ENCODE results near the gene PCSK2. TPM values are rescaled to one million over a fixed set of nuclear protein-coding genes. Genes with fewer than 3 reads are reported as not detected.

The PCSK2 gene
- total and polyA plus RNA-seq, 2 donors (not counting 3 experiments of a cell fraction or from before 2014, with no cell fraction given), result not detected

GRCh38 chr20:17229256-17229655, 2.4 kb downstream of the PCSK2 start:
- Histone ChIP-seq H2AFZ (ENCODE audit: low read depth, low read length) (no peak overlapping the region), H3K36me3 (ENCODE audit: control insufficient read depth in 2 of 2, extremely low read depth in 1 of 2, insufficient read depth in 2 of 2, low read length in 2 of 2) (no peaks in the 10 kb centered on the region), H4K20me1 (replicated peaks; ENCODE audit: control insufficient read depth, extremely low read depth, insufficient read depth, low read length) (no peaks in the 10 kb centered on the region), H3K4me3 (replicated peaks in 1 of 3; ENCODE audit: insufficient read depth in 1 of 3, low read depth in 1 of 3, low read length in 3 of 3) (no peak overlapping the region), H3K27me3 (ENCODE audit: control insufficient read depth in 2 of 2, insufficient read depth in 2 of 2, low read length in 2 of 2) (peaks cover 15 to 25% of the 10 kb centered on the region in 2 experiments), H3K79me2 (ENCODE audit: control insufficient read depth, insufficient read depth, low read length) (no peaks in the 10 kb centered on the region), H3K9ac (replicated peaks; ENCODE audit: extremely low read depth, insufficient read depth, low read length) (no peak overlapping the region), H3K9me3 (replicated peaks; ENCODE audit: control insufficient read depth, insufficient read depth, low read length) (no peaks in the 10 kb centered on the region), H3K27ac (ENCODE audit: insufficient read depth, low read depth, low read length) (no peak overlapping the region), H3K4me2 (ENCODE audit: insufficient read depth, low read length) (no peak overlapping the region), H3K9me1 (replicated peaks; ENCODE audit: control insufficient read depth, extremely low read depth, insufficient read depth, low read length) (no peaks in the 10 kb centered on the region), H3K4me1 (ENCODE audit: control insufficient read depth, extremely low read depth, insufficient read depth, low read length) (no peaks in the 10 kb centered on the region)
- ChIA-PET POLR2A (no interaction called here), CTCF (no interaction called here)
- TF ChIP-seq MYC (IDR thresholded peaks at IDR 0.05; ENCODE audit: low read depth, low read length), result no peak
- no peak for TF ChIP-seq FOS (IDR thresholded peaks at IDR 0.05; ENCODE audit: borderline replicate concordance, insufficient read depth, low read length)
- no peak for TF ChIP-seq EZH2 (IDR thresholded peaks at IDR 0.05; ENCODE audit: borderline replicate concordance, low read depth, low read length, severe bottlenecking)
- no peak for TF ChIP-seq MAX (IDR thresholded peaks at IDR 0.05; ENCODE audit: insufficient read depth, insufficient read length)
- no peak for TF ChIP-seq CTCF (IDR thresholded peaks at IDR 0.05; ENCODE audit: extremely low read depth in 1 of 2, insufficient read depth in 1 of 2, low read depth in 1 of 2, low read length in 2 of 2)
- TF ChIP-seq GATA2 (IDR thresholded peaks at IDR 0.05; ENCODE audit: insufficient read depth, insufficient read length, low read depth, low read length), result no peak
- no peak for TF ChIP-seq POLR2A (IDR thresholded peaks at IDR 0.05; ENCODE audit: low read depth, low read length)
- no peak for TF ChIP-seq JUN (IDR thresholded peaks at IDR 0.05; ENCODE audit: borderline replicate concordance, insufficient read depth, insufficient read length, low read depth)
- TF ChIP-seq POLR2AphosphoS5 (IDR thresholded peaks at IDR 0.05; ENCODE audit: insufficient read depth, low read depth, low read length), result no peak
- FAIRE-seq, result no peak
- dilution Hi-C loops (cut with MboI; ENCODE audit: extremely low pct_ligation_motif_present, low sequenced_read_pairs), result no loop called here
- no TSS peak for BruUV-seq (replicated peaks)
- no peak for DNase-seq (ENCODE audit: low read depth, low spot score)
- intact Hi-C loops (cut with micrococcal nuclease), result no loop called here

Data from endothelial cell of umbilical vein (primary cell).